ENCODE results near the gene SRPK2.
A peak's percentile ranks its signal among the peaks of the same experiment; 100 is the strongest.

SRPK2 gene

GRCh38 chr7:105153531-105153930 is 235.2 kb downstream of the SRPK2 start:
- no peak for DNase-seq (ENCODE audit: low read depth)

GRCh38 chr7:105151152-105151551 is 237.6 kb downstream of the SRPK2 start:
- no peak for TF ChIP-seq CTCF (IDR thresholded peaks at IDR 0.05; ENCODE audit: low read depth, low read length)
- no peak for TF ChIP-seq MYC (IDR thresholded peaks at IDR 0.05; ENCODE audit: low read depth, low read length)
- TF ChIP-seq POLR2A (IDR thresholded peaks at IDR 0.05; ENCODE audit: extremely low read depth, insufficient read length) = no peak
- no peak for TF ChIP-seq MAX (IDR thresholded peaks at IDR 0.05; ENCODE audit: low read depth, low read length)
- DNase-seq (ENCODE audit: low read depth) = no peak
- no peak overlapping the region for H3K4me3 ChIP-seq (ENCODE audit: low read depth, low read length)

More at GRCh38 chr7:105153531-105153930, 235.2 kb downstream of the SRPK2 start:
- no peak for TF ChIP-seq MAX (IDR thresholded peaks at IDR 0.05; ENCODE audit: low read depth, low read length)
- TF ChIP-seq CTCF (IDR thresholded peaks at IDR 0.05; ENCODE audit: low read depth, low read length) = no peak
- no peak for TF ChIP-seq POLR2A (IDR thresholded peaks at IDR 0.05; ENCODE audit: extremely low read depth, insufficient read length)
- TF ChIP-seq MYC (IDR thresholded peaks at IDR 0.05; ENCODE audit: low read depth, low read length) = no peak
- H3K4me3 ChIP-seq (ENCODE audit: low read depth, low read length) = no peak overlapping the region

- DNase-seq (ENCODE audit: low read depth) = peak; percentile 44
- no peak for TF ChIP-seq CTCF (IDR thresholded peaks at IDR 0.05; ENCODE audit: low read depth, low read length)
- no peak for TF ChIP-seq MYC (IDR thresholded peaks at IDR 0.05; ENCODE audit: low read depth, low read length)
- no peak for TF ChIP-seq POLR2A (IDR thresholded peaks at IDR 0.05; ENCODE audit: extremely low read depth, insufficient read length)
- TF ChIP-seq MAX (IDR thresholded peaks at IDR 0.05; ENCODE audit: low read depth, low read length) = no peak
- no peak overlapping the region for H3K4me3 ChIP-seq (ENCODE audit: low read depth, low read length)
These were observed 238.9 kb downstream of the SRPK2 start for GRCh38 chr7:105149827-105150226.

GRCh38 chr7:105141068-105141467 is 247.7 kb downstream of the SRPK2 start:
- DNase-seq (ENCODE audit: low read depth) = peak; percentile 44
- TF ChIP-seq CTCF (IDR thresholded peaks at IDR 0.05; ENCODE audit: low read depth, low read length) (peak; percentile 47), POLR2A (IDR thresholded peaks at IDR 0.05; ENCODE audit: extremely low read depth, insufficient read length) (no peak), MAX (IDR thresholded peaks at IDR 0.05; ENCODE audit: low read depth, low read length) (no peak)
- H3K4me3 ChIP-seq (ENCODE audit: low read depth, low read length) = no peak overlapping the region

GRCh38 chr7:105139381-105139780 is 249.3 kb downstream of the SRPK2 start:
- no peak overlapping the region for H3K4me3 ChIP-seq (ENCODE audit: low read depth, low read length)
- no peak for DNase-seq (ENCODE audit: low read depth)
- no peak for TF ChIP-seq CTCF (IDR thresholded peaks at IDR 0.05; ENCODE audit: low read depth, low read length)
- TF ChIP-seq POLR2A (IDR thresholded peaks at IDR 0.05; ENCODE audit: extremely low read depth, insufficient read length) = no peak

GRCh38 chr7:105137898-105138297 is 250.8 kb downstream of the SRPK2 start:
- DNase-seq (ENCODE audit: low read depth) = no peak
- no peak overlapping the region for H3K4me3 ChIP-seq (ENCODE audit: low read depth, low read length)
- TF ChIP-seq POLR2A (IDR thresholded peaks at IDR 0.05; ENCODE audit: extremely low read depth, insufficient read length) (no peak), MAX (IDR thresholded peaks at IDR 0.05; ENCODE audit: low read depth, low read length) (no peak), MYC (IDR thresholded peaks at IDR 0.05; ENCODE audit: low read depth, low read length) (no peak), CTCF (IDR thresholded peaks at IDR 0.05; ENCODE audit: low read depth, low read length) (no peak)

All from NB4 (cell line).